RWPE2 (cell line): Measurements from ENCODE around the gene ABCC8.

Experiments
- ATAC-seq: fragments of 200-7000 bp; cut with Tn5 transposase; 3 replicates; pipeline ENCODE4 v1.9.1; 2021; ENCODE audit warnings: low read depth
- DNase-seq: peaks from one replicate; pipeline ENCODE4 v3.0.0-alpha.2; 2020; ENCODE audit warnings: low spot score
- H3K27ac ChIP-seq: fragments of 450-650 bp; 2 replicates; pipeline ENCODE4 v1.5.1; 2017; ENCODE audit warnings: mild to moderate bottlenecking; ENCODE audit not compliant: poor library complexity, severe bottlenecking
- H3K27me3 ChIP-seq: fragments of 250-450 bp; sonication (Bioruptor Pico); 2 replicates; pipeline ENCODE4 v1.5.1; 2021; ENCODE audit warnings: mild to moderate bottlenecking, moderate library complexity; ENCODE audit not compliant: insufficient read depth, poor library complexity, severe bottlenecking
- H3K36me3 ChIP-seq: fragments of 250-450 bp; sonication (Bioruptor Pico); 2 replicates; pipeline ENCODE4 v1.5.1; 2020; ENCODE audit warnings: low read depth, mild to moderate bottlenecking, moderate library complexity
- H3K4me1 ChIP-seq: fragments of 250-450 bp; sonication (Bioruptor Pico); 2 replicates; pipeline ENCODE4 v1.5.1; 2021; ENCODE audit warnings: mild to moderate bottlenecking, moderate library complexity; ENCODE audit not compliant: insufficient read depth, poor library complexity, severe bottlenecking
- H3K4me3 ChIP-seq: fragments of 250-450 bp; sonication (Bioruptor Pico); 2 replicates; pipeline ENCODE4 v1.5.1; 2021; ENCODE audit warnings: mild to moderate bottlenecking, moderate library complexity; ENCODE audit not compliant: severe bottlenecking
- H3K9me3 ChIP-seq: fragments of 250-450 bp; sonication (Bioruptor Pico); 2 replicates; pipeline ENCODE4 v1.5.1; 2021; ENCODE audit warnings: mild to moderate bottlenecking, moderate library complexity; ENCODE audit not compliant: severe bottlenecking
- TF ChIP-seq, protein P1 (sequence below): fragments of 450-650 bp; IDR thresholded peaks from one replicate; pipeline ENCODE4 v1.5.1; 2017; ENCODE audit warnings: mild to moderate bottlenecking, moderate library complexity; ENCODE audit not compliant: poor library complexity, severe bottlenecking

Gene ABCC8

DNA sequence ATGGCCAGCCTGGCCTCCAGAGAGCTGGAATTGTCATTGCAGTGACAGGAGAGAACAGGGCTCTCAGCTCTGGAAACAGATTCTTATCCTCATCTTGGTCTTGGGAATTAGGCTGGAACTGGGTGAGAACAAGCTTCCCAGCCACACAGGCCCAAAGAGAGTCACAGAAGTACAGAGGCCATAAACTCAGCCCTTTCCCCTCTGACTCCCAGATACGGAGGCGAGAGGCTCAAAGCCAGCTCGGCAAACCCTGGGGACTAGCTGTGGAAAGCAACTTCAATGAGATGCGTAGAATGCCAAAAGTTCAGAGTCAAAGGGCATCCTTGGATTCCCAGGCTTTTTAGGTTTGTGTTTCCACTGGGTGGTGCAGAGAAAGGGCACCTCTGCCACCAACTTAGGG is 14.3 kb upstream of the ABCC8 start:
- no peak for ATAC-seq
- H3K36me3 ChIP-seq, result no peaks in the 10 kb centered on the region

DNA sequence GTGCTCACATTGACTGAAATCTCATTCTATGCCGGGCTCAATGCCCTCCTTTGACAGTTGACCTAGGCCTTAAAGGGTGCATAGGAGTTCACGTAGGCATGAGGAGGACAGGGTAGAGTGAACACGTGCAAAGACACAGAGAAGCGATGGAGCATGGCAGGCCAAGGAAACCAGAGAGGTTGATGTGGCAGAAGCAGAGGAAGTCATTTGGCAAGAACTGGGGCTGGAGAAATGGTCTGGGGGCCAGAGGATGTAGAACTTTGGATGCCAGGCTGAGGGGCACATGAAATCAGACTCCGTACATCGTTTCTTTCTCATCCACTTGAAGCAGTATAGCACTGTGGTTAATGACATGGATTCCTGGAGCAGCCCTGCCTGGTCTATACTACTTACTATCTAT is 13.6 kb upstream of the ABCC8 start:
- no peak overlapping the region for H3K27ac ChIP-seq
- TF ChIP-seq, protein P1, sequence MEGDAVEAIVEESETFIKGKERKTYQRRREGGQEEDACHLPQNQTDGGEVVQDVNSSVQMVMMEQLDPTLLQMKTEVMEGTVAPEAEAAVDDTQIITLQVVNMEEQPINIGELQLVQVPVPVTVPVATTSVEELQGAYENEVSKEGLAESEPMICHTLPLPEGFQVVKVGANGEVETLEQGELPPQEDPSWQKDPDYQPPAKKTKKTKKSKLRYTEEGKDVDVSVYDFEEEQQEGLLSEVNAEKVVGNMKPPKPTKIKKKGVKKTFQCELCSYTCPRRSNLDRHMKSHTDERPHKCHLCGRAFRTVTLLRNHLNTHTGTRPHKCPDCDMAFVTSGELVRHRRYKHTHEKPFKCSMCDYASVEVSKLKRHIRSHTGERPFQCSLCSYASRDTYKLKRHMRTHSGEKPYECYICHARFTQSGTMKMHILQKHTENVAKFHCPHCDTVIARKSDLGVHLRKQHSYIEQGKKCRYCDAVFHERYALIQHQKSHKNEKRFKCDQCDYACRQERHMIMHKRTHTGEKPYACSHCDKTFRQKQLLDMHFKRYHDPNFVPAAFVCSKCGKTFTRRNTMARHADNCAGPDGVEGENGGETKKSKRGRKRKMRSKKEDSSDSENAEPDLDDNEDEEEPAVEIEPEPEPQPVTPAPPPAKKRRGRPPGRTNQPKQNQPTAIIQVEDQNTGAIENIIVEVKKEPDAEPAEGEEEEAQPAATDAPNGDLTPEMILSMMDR, result no peak
- ATAC-seq (no peak), DNase-seq (no peak)
- H3K27me3 ChIP-seq, result no peaks in the 10 kb centered on the region
- no peaks in the 10 kb centered on the region for H3K9me3 ChIP-seq
- H3K4me3 ChIP-seq, result no peak overlapping the region
- H3K4me1 ChIP-seq, result no peaks in the 10 kb centered on the region
- H3K36me3 ChIP-seq, result no peaks in the 10 kb centered on the region

More for the DNA sequence above, 14.3 kb upstream of the ABCC8 start:
- Histone ChIP-seq H3K4me1 (no peaks in the 10 kb centered on the region), H3K9me3 (no peaks in the 10 kb centered on the region), H3K27ac (no peak overlapping the region), H3K4me3 (no peak overlapping the region), H3K27me3 (no peaks in the 10 kb centered on the region)
- TF ChIP-seq, protein P1, result no peak
- DNase-seq, result no peak

DNA sequence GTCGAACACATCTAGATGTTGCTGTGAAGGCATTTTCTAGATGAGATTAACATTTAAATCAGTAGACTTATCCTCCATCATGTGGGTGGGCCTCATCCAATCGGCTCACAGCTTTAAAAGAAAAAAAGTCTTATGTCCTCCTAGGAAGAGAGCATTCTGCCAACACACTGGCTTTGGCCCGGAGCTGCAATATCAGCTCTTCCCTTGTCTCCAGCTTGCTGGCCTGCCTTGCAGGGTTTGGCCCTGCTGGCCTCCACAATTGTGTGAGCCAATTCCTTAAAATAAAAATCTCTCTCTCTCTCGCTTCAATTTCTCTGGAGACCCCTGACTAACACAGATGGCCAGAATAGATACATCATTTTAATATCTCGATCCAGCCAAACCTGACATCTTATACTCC is 13.1 kb upstream of the ABCC8 start:
- ATAC-seq, result no peak
- Histone ChIP-seq H3K4me3 (no peak overlapping the region), H3K27me3 (no peaks in the 10 kb centered on the region)

DNA sequence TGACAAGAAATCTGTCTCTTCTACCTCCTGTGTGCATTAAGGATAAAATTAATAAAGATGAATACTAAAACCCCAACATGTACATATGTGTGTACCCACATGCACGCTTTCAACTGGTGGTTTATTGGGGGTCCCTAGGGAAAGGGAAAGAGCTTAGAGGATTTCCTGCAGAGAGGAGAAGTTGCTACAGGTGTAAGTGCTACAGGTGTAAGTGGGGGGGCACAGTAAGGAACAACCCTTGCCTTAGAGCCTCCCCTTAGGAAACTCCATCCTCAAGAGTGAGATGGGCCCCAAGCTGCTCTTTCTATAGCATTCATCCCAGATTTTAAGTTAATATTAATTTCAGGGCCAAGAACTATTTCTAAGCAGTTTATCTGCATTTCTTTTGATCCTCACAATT is 11.9 kb upstream of the ABCC8 start:
- H3K4me3 ChIP-seq, result no peak overlapping the region
- ATAC-seq (no peak), DNase-seq (no peak)
- H3K4me1 ChIP-seq, result no peaks in the 10 kb centered on the region
- no peaks in the 10 kb centered on the region for H3K27me3 ChIP-seq
- no peaks in the 10 kb centered on the region for H3K36me3 ChIP-seq
- H3K9me3 ChIP-seq, result no peaks in the 10 kb centered on the region
- H3K27ac ChIP-seq, result no peak overlapping the region
- TF ChIP-seq, protein P1, result no peak

More for the DNA sequence above, 13.1 kb upstream of the ABCC8 start:
- DNase-seq, result no peak
- Histone ChIP-seq H3K27ac (no peak overlapping the region), H3K4me1 (no peaks in the 10 kb centered on the region), H3K9me3 (no peaks in the 10 kb centered on the region), H3K36me3 (no peaks in the 10 kb centered on the region)
- TF ChIP-seq, protein P1, result no peak

DNA sequence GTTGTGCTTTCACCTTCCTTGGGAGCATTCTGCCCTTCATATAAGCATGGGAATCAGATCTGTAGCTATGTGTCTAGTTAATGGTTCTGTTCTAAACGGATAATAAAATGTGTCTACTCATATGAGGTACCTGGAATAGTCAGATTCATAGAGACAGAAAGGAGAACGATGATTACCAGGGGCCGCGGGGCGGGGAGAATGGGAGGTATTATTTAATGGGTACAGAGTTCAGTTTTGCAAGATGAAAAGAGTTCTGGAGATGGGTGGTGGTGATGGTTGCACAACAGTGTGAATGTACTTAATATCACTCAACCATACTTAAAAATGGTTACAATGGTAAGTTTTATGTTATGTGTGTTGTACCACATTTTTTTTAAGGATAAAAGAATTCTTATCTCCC is 10.0 kb upstream of the ABCC8 start:
- DNase-seq (no peak), ATAC-seq (no peak)
- H3K36me3 ChIP-seq, result no peaks in the 10 kb centered on the region
- TF ChIP-seq, protein P1, result no peak
- no peaks in the 10 kb centered on the region for H3K9me3 ChIP-seq
- no peak overlapping the region for H3K4me3 ChIP-seq
- H3K27me3 ChIP-seq, result no peaks in the 10 kb centered on the region
- no peaks in the 10 kb centered on the region for H3K4me1 ChIP-seq
- no peak overlapping the region for H3K27ac ChIP-seq
